Neural cell (in vitro differentiated cells): ENCODE results near the gene COL5A1.

Source experiments
- EP300 ChIP-seq: fragments of 450-650 bp; conservative IDR thresholded peaks from 2 replicates; pipeline ENCODE4 v1.6.1; 2014; ENCODE audit warnings: antibody characterized with exemption, mild to moderate bottlenecking, moderate library complexity; ENCODE audit not compliant: poor library complexity, severe bottlenecking
- EZH2 ChIP-seq: fragments of 200-600, 300-800 bp; shearing (Covaris generic), sonication (generic); IDR thresholded peaks from 2 replicates; pipeline ENCODE4 v1.6.1; 2014; ENCODE audit warnings: antibody characterized with exemption, low read length, borderline replicate concordance, mild to moderate bottlenecking; ENCODE audit not compliant: insufficient read depth, poor library complexity, severe bottlenecking
- MXI1 ChIP-seq: fragments of 450-650 bp; conservative IDR thresholded peaks from 2 replicates; pipeline ENCODE4 v1.6.1; 2014; ENCODE audit warnings: antibody characterized with exemption, mild to moderate bottlenecking; ENCODE audit not compliant: poor library complexity, severe bottlenecking
- POLR2AphosphoS5 ChIP-seq: IDR thresholded peaks from 2 replicates; pipeline ENCODE4 v1.6.1; 2012
- RAD21 ChIP-seq: fragments of 450-650 bp; conservative IDR thresholded peaks from 2 replicates; pipeline ENCODE4 v1.6.1; 2014; ENCODE audit warnings: antibody characterized with exemption, mild to moderate bottlenecking, moderate library complexity
- TAF1 ChIP-seq: IDR thresholded peaks from 2 replicates; pipeline ENCODE4 v1.6.1; 2012; ENCODE audit warnings: low read depth
- TF ChIP-seq, protein P1 (sequence below): fragments of 450-650 bp; IDR thresholded peaks from 2 replicates; pipeline ENCODE4 v1.5.1; 2014; ENCODE audit warnings: antibody characterized with exemption, mild to moderate bottlenecking, moderate library complexity; ENCODE audit not compliant: poor library complexity, severe bottlenecking
- TF ChIP-seq, protein P2 (sequence below): IDR thresholded peaks from 2 replicates; pipeline ENCODE4 v1.6.1; 2012; ENCODE audit warnings: borderline replicate concordance

DNA sequence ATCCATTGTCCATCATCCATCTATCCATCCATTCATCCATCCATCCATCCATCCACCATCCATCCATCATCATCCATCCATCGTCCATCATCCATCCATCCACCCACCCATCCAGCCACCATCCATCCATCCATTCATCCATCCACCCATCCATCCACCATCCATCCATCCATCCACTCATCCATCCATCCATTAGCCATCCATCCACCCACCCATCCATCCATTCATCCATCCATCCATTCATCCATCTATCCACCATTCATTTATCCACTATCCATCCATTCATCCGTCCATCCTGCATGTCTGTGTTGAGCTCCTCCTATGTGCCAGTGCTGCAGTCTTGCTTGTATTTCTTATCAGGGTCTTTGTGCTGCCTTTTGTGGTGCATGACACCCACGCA is 44.2 kb downstream of the COL5A1 start:
- TF ChIP-seq RAD21: no peak
- TF ChIP-seq, protein P1, sequence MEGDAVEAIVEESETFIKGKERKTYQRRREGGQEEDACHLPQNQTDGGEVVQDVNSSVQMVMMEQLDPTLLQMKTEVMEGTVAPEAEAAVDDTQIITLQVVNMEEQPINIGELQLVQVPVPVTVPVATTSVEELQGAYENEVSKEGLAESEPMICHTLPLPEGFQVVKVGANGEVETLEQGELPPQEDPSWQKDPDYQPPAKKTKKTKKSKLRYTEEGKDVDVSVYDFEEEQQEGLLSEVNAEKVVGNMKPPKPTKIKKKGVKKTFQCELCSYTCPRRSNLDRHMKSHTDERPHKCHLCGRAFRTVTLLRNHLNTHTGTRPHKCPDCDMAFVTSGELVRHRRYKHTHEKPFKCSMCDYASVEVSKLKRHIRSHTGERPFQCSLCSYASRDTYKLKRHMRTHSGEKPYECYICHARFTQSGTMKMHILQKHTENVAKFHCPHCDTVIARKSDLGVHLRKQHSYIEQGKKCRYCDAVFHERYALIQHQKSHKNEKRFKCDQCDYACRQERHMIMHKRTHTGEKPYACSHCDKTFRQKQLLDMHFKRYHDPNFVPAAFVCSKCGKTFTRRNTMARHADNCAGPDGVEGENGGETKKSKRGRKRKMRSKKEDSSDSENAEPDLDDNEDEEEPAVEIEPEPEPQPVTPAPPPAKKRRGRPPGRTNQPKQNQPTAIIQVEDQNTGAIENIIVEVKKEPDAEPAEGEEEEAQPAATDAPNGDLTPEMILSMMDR: no peak
- no peak for TF ChIP-seq EP300
- no peak for TF ChIP-seq EZH2
- no peak for TF ChIP-seq TAF1
- TF ChIP-seq, protein P2, sequence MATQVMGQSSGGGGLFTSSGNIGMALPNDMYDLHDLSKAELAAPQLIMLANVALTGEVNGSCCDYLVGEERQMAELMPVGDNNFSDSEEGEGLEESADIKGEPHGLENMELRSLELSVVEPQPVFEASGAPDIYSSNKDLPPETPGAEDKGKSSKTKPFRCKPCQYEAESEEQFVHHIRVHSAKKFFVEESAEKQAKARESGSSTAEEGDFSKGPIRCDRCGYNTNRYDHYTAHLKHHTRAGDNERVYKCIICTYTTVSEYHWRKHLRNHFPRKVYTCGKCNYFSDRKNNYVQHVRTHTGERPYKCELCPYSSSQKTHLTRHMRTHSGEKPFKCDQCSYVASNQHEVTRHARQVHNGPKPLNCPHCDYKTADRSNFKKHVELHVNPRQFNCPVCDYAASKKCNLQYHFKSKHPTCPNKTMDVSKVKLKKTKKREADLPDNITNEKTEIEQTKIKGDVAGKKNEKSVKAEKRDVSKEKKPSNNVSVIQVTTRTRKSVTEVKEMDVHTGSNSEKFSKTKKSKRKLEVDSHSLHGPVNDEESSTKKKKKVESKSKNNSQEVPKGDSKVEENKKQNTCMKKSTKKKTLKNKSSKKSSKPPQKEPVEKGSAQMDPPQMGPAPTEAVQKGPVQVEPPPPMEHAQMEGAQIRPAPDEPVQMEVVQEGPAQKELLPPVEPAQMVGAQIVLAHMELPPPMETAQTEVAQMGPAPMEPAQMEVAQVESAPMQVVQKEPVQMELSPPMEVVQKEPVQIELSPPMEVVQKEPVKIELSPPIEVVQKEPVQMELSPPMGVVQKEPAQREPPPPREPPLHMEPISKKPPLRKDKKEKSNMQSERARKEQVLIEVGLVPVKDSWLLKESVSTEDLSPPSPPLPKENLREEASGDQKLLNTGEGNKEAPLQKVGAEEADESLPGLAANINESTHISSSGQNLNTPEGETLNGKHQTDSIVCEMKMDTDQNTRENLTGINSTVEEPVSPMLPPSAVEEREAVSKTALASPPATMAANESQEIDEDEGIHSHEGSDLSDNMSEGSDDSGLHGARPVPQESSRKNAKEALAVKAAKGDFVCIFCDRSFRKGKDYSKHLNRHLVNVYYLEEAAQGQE: no peak
- TF ChIP-seq POLR2AphosphoS5: no peak
- TF ChIP-seq MXI1: no peak
